GM12892 (cell line): ENCODE results near the gene TCEANC.

Experiments
- POLR2A ChIP-seq: IDR thresholded peaks from 2 replicates; pipeline ENCODE4 v1.6.1; 2011; ENCODE audit warnings: low read depth, low read length, control low read depth
- POLR2AphosphoS5 ChIP-seq: IDR thresholded peaks from 2 replicates; pipeline ENCODE4 v1.6.1; 2011; ENCODE audit warnings: low read depth, low read length, control low read depth
- TAF1 ChIP-seq: IDR thresholded peaks from 2 replicates; pipeline ENCODE4 v1.6.1; 2011; ENCODE audit warnings: low read depth, mild to moderate bottlenecking, control low read depth, low read length, borderline replicate concordance

GRCh38 chrX:13697976-13698375 is 45.0 kb downstream of the TCEANC start:
- TF ChIP-seq POLR2A (no peak), TAF1 (no peak), POLR2AphosphoS5 (no peak)
